HepG2 (cell line): ENCODE measurements around the gene WDR18.

ENCODE experiments used
- BRCA1 ChIP-seq: sonication (generic); formaldehyde crosslinking; IDR thresholded peaks from 2 replicates; pipeline ENCODE4 v1.4.0; 2020; ENCODE audit warnings: missing genetic modification reagents
- CTCF ChIP-seq: sonication (generic); formaldehyde crosslinking; IDR thresholded peaks from 2 replicates; pipeline ENCODE4 v1.5.0; 2020; ENCODE audit warnings: mild to moderate bottlenecking, missing genetic modification reagents, moderate library complexity
- ELF4 ChIP-seq: sonication (generic); formaldehyde crosslinking; IDR thresholded peaks from 2 replicates; pipeline ENCODE4 v1.5.0; 2020; ENCODE audit warnings: missing genetic modification reagents, mild to moderate bottlenecking, moderate library complexity, borderline replicate concordance
- EZH2 ChIP-seq: conservative IDR thresholded peaks from 2 replicates; pipeline ENCODE4 v1.6.1; 2012; ENCODE audit warnings: mild to moderate bottlenecking, low read depth, low read length, moderate library complexity
- FOXK1 ChIP-seq: sonication (generic); formaldehyde crosslinking; IDR thresholded peaks from 2 replicates; pipeline ENCODE4 v1.4.0; 2020; ENCODE audit warnings: low read depth, missing genetic modification reagents, borderline replicate concordance
- JUN ChIP-seq: sonication (generic); formaldehyde crosslinking; IDR thresholded peaks from 2 replicates; pipeline ENCODE4 v1.4.0; 2020; ENCODE audit warnings: mild to moderate bottlenecking, missing genetic modification reagents
- NFIB ChIP-seq: sonication (generic); formaldehyde crosslinking; IDR thresholded peaks from 2 replicates; pipeline ENCODE4 v1.9.0; 2021; ENCODE audit warnings: missing genetic modification reagents, mild to moderate bottlenecking, borderline replicate concordance
- NR3C1 ChIP-seq: sonication (generic); formaldehyde crosslinking; IDR thresholded peaks from 2 replicates; pipeline ENCODE4 v1.4.0; 2020; ENCODE audit warnings: missing genetic modification reagents
- POLR2A ChIP-seq, 2 experiments: IDR thresholded peaks; 2 replicates each; pipeline ENCODE4 v1.6.1; 2011; ENCODE audit warnings: low read depth in 2 of 2, low read length in 2 of 2, mild to moderate bottlenecking in 1 of 2, moderate library complexity in 1 of 2; ENCODE audit not compliant: insufficient read depth in 1 of 2
- SIN3A ChIP-seq: IDR thresholded peaks from 2 replicates; pipeline ENCODE4 v1.6.1; 2011; ENCODE audit warnings: low read depth, mild to moderate bottlenecking, control low read depth, low read length, borderline replicate concordance
- ZNF143 ChIP-seq: sonication (generic); formaldehyde crosslinking; IDR thresholded peaks from 2 replicates; pipeline ENCODE4 v1.4.0; 2020; ENCODE audit warnings: missing genetic modification reagents
- ZNF296 ChIP-seq: sonication (generic); formaldehyde crosslinking; conservative IDR thresholded peaks from 2 replicates; pipeline ENCODE4 v1.5.0; 2020; ENCODE audit warnings: mild to moderate bottlenecking, missing genetic modification reagents
- ZNF674 ChIP-seq: sonication (generic); formaldehyde crosslinking; IDR thresholded peaks from 2 replicates; pipeline ENCODE4 v1.5.0; 2020; ENCODE audit warnings: low read depth, mild to moderate bottlenecking, missing genetic modification reagents
- TF ChIP-seq, protein P1 (sequence below): sonication (generic); formaldehyde crosslinking; IDR thresholded peaks from 2 replicates; pipeline ENCODE4 v1.4.0; 2020; ENCODE audit warnings: missing genetic modification reagents, low read depth, mild to moderate bottlenecking, borderline replicate concordance

GRCh38 chr19:1015782-1016646 is 31.9 kb downstream of the WDR18 start:
- TF ChIP-seq POLR2A (IDR thresholded peaks at IDR 0.05; ENCODE audit: insufficient read depth in 1 of 2, low read depth in 2 of 2, low read length in 2 of 2) (no peak; a peak in 1 of 4 replicates), SIN3A (no peak), ZNF674 (CRISPR knock-in tag) (no peak), FOXK1 (CRISPR knock-in tag) (no peak), NR3C1 (CRISPR knock-in tag) (no peak), BRCA1 (CRISPR knock-in tag) (no peak), NFIB (CRISPR knock-in tag) (no peak), ELF4 (no peak), CTCF (no peak), ZNF143 (CRISPR knock-in tag) (no peak), EZH2 (no peak), ZNF296 (CRISPR knock-in tag) (no peak), JUN (no peak)
- TF ChIP-seq, protein P1, sequence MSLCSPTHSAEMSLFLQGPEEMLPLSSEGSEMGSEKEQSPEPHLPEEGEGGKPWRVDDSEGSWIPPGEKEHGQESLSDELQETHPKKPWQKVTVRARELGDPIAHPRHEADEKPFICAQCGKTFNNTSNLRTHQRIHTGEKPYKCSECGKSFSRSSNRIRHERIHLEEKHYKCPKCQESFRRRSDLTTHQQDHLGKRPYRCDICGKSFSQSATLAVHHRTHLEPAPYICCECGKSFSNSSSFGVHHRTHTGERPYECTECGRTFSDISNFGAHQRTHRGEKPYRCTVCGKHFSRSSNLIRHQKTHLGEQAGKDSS (CRISPR knock-in tag) = no peak
